HEK293T (cell line): ENCODE measurements around the gene PTGS2.

Experiments
- ARNT ChIP-seq: fragments of 450-650 bp; IDR thresholded peaks from 2 replicates; pipeline ENCODE4 v1.6.1; 2017; ENCODE audit warnings: mild to moderate bottlenecking
- BHLHE40 ChIP-seq: fragments of 450-650 bp; IDR thresholded peaks from 2 replicates; pipeline ENCODE4 v1.6.1; 2016; ENCODE audit warnings: mild to moderate bottlenecking, moderate library complexity, borderline replicate concordance
- ELF4 ChIP-seq: fragments of 450-650 bp; IDR thresholded peaks from 2 replicates; pipeline ENCODE4 v1.6.1; 2017; ENCODE audit warnings: antibody characterized with exemption
- FOXA1 ChIP-seq: fragments of 450-650 bp; IDR thresholded peaks from 2 replicates; pipeline ENCODE4 v1.6.1; 2016; ENCODE audit warnings: mild to moderate bottlenecking
- FOXK2 ChIP-seq: fragments of 450-650 bp; IDR thresholded peaks from 2 replicates; pipeline ENCODE4 v1.6.1; 2016; ENCODE audit warnings: mild to moderate bottlenecking
- HDGF ChIP-seq: fragments of 450-650 bp; IDR thresholded peaks from 2 replicates; pipeline ENCODE4 v1.6.1; 2017; ENCODE audit warnings: antibody characterized with exemption, borderline replicate concordance
- NFRKB ChIP-seq: fragments of 450-650 bp; IDR thresholded peaks from 2 replicates; pipeline ENCODE4 v1.6.1; 2016; ENCODE audit warnings: mild to moderate bottlenecking, moderate library complexity
- SP1 ChIP-seq: fragments of 450-650 bp; IDR thresholded peaks from 2 replicates; pipeline ENCODE4 v1.6.1; 2017
- SUZ12 ChIP-seq: fragments of 450-650 bp; IDR thresholded peaks from 2 replicates; pipeline ENCODE4 v1.6.1; 2016; ENCODE audit warnings: mild to moderate bottlenecking
- TARDBP ChIP-seq: fragments of 450-650 bp; IDR thresholded peaks from 2 replicates; pipeline ENCODE4 v1.6.1; 2016
- ZNF384 ChIP-seq: fragments of 450-650 bp; IDR thresholded peaks from 2 replicates; pipeline ENCODE4 v1.6.1; 2016
- TF ChIP-seq, protein P1 (sequence below): fragments of 450-650 bp; IDR thresholded peaks from 2 replicates; pipeline ENCODE4 v1.6.1; 2016

DNA sequence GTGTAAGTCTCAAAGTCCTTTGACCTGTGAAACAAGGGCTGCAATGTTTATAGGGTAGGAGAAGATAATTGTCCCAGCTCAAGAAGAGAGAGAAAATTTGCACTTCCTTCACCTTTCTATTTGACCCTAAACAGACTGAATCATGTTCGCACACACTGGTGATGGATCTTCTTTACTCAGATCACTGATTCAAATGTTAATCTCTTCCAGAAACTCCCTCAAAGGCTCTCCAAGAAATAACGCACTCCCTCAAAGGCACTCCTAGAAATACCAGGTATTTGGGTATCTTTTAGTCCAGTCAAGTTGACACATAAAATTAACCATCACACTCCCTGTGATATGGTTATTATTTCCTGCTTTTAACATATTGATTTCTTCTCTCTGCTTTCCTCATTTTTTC lies 30.5 kb upstream of the PTGS2 start:
- TF ChIP-seq TARDBP (no peak), ARNT (no peak), ELF4 (no peak), SUZ12 (no peak), FOXK2 (no peak), HDGF (no peak), BHLHE40 (no peak), ZNF384 (no peak), NFRKB (no peak), SP1 (no peak), FOXA1 (no peak)
- TF ChIP-seq, protein P1, sequence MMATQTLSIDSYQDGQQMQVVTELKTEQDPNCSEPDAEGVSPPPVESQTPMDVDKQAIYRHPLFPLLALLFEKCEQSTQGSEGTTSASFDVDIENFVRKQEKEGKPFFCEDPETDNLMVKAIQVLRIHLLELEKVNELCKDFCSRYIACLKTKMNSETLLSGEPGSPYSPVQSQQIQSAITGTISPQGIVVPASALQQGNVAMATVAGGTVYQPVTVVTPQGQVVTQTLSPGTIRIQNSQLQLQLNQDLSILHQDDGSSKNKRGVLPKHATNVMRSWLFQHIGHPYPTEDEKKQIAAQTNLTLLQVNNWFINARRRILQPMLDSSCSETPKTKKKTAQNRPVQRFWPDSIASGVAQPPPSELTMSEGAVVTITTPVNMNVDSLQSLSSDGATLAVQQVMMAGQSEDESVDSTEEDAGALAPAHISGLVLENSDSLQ: no peak
